Cardiac muscle cell (in vitro differentiated cells and primary cell): ENCODE measurements around the gene ELP2. TPM values are rescaled to one million over a fixed set of nuclear protein-coding genes. Genes with fewer than 3 reads are reported as not detected.

ENCODE experiments used
- DNase-seq, 2 donors: peaks; one replicate each; pipeline versions ENCODE4 v3.0.0 to v3.0.0-alpha.2; 2010 to 2017; ENCODE audit warnings: low read depth in 1 of 2, low spot score in 1 of 2
- H3K27ac ChIP-seq: fragments of 200-600 bp; sonication (generic); 2 replicates; pipeline ENCODE4 v1.5.1; 2016
- H3K27me3 ChIP-seq: fragments of 200-600 bp; sonication (generic); 2 replicates; pipeline ENCODE4 v1.6.0; 2016; ENCODE audit warnings: control low read depth
- H3K36me3 ChIP-seq: fragments of 200-600 bp; sonication (generic); 2 replicates; pipeline ENCODE4 v1.5.1; 2016; ENCODE audit warnings: control low read depth
- H3K4me1 ChIP-seq: fragments of 200-600 bp; sonication (generic); 2 replicates; pipeline ENCODE4 v1.8.1; 2017; ENCODE audit warnings: low read depth, mild to moderate bottlenecking, mixed run types
- H3K4me3 ChIP-seq: fragments of 200-600 bp; sonication (generic); 2 replicates; pipeline ENCODE4 v1.5.1; 2016; ENCODE audit warnings: mild to moderate bottlenecking
- H3K9me3 ChIP-seq: fragments of 200-600 bp; sonication (generic); 2 replicates; pipeline ENCODE4 v1.5.1; 2017; ENCODE audit warnings: low read depth, mild to moderate bottlenecking, control low read depth
- polyA plus RNA-seq: library from polyadenylated mRNA; unstranded; fragments of >200 nt; fragmentation: Nextera tagmentation; extraction: Ambion mirVana; gene quantifications from 2 replicates; pipeline ENCODE4 v1.2.1, GENCODE V29; 2016
- total RNA-seq: library from RNA; depleted of rRNA; stranded (reverse); fragments of >200 nt; gene quantifications from 2 replicates; pipeline ENCODE4 v1.2.3, GENCODE V29; 2016
- TF ChIP-seq, protein P1 (sequence below): IDR thresholded peaks from 2 replicates; pipeline ENCODE4 v1.5.1; 2012; ENCODE audit warnings: low read depth, mild to moderate bottlenecking, low read length

The ELP2 gene
- total and polyA plus RNA-seq, 2 experiments from 2014 or later, result 39.2 to 46.9 TPM

DNA sequence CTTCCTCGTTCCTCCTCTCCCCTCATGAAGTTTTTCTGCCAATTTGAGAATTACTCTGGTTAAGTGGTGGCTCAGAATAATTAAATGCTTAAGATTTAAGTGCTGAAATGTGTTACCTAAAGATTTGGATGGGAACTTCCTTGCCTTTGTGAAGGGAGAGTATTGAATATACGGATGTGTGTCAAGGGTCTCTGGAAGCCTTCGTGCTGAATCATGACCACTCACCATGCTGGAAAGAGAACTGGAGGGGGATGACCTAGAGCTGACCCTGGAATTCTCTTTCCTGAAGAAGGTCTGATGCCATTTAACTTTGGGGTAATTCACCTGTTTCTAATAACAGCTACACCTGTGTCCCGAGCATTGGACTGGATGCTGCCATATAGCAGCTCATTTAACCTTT lies 59.8 kb downstream of the ELP2 start:
- Histone ChIP-seq H3K27ac (no peak overlapping the region), H3K4me3 (no peak overlapping the region), H3K36me3 (no peaks in the 10 kb centered on the region), H3K9me3 (no peaks in the 10 kb centered on the region), H3K4me1 (no peaks in the 10 kb centered on the region), H3K27me3 (peaks cover 60% of the 10 kb centered on the region)
- TF ChIP-seq, protein P1, sequence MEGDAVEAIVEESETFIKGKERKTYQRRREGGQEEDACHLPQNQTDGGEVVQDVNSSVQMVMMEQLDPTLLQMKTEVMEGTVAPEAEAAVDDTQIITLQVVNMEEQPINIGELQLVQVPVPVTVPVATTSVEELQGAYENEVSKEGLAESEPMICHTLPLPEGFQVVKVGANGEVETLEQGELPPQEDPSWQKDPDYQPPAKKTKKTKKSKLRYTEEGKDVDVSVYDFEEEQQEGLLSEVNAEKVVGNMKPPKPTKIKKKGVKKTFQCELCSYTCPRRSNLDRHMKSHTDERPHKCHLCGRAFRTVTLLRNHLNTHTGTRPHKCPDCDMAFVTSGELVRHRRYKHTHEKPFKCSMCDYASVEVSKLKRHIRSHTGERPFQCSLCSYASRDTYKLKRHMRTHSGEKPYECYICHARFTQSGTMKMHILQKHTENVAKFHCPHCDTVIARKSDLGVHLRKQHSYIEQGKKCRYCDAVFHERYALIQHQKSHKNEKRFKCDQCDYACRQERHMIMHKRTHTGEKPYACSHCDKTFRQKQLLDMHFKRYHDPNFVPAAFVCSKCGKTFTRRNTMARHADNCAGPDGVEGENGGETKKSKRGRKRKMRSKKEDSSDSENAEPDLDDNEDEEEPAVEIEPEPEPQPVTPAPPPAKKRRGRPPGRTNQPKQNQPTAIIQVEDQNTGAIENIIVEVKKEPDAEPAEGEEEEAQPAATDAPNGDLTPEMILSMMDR, result no peak
- no peak for DNase-seq

DNA sequence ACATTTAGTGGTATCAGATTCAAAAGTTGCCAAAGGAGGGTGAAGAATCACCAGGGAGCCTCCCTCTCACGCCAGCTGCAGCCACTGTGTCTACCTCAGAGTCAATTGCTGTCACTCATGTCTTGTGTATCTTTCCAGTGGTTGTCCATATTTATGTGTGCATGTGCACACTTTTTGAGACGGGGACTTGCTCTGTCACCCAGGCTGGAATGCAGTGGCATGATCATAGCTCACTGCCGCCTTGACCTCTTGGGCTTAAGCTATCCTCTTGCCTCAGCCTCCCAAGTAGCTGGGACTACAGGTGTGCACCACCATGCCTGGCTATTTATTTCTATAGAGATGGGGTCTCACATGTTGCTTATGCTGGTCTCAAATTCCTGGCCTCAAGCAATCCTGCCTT lies 61.6 kb downstream of the ELP2 start:
- H3K27ac ChIP-seq, result no peak overlapping the region
- DNase-seq, result no peak
- H3K27me3 ChIP-seq, result peaks cover 46% of the 10 kb centered on the region
- no peaks in the 10 kb centered on the region for H3K9me3 ChIP-seq
- no peak overlapping the region for H3K4me3 ChIP-seq
- H3K36me3 ChIP-seq, result no peaks in the 10 kb centered on the region
- TF ChIP-seq, protein P1, result no peak
- H3K4me1 ChIP-seq, result no peaks in the 10 kb centered on the region

DNA sequence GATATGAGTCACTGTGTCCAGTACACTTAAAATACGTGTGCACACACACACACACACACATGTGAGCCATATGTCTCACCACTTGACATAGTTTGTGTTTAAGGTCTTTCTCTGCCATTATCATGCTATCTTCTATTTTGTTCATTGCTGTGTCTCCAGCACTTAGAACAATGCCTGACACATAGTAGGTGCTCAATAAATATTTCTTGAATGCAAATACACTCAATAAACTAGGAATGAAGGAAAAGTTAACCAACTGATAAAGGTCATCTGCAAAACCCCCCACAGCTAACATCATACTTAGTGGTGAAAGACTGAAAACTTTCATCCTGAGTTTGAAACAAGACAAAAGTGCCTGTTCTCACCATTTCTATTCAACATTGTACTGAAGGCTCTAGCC lies 62.0 kb downstream of the ELP2 start:
- DNase-seq, result no peak
- Histone ChIP-seq H3K4me3 (no peak overlapping the region), H3K27ac (no peak overlapping the region), H3K36me3 (no peaks in the 10 kb centered on the region), H3K9me3 (no peaks in the 10 kb centered on the region), H3K4me1 (no peaks in the 10 kb centered on the region), H3K27me3 (peaks cover 42% of the 10 kb centered on the region)
- TF ChIP-seq, protein P1, result no peak

DNA sequence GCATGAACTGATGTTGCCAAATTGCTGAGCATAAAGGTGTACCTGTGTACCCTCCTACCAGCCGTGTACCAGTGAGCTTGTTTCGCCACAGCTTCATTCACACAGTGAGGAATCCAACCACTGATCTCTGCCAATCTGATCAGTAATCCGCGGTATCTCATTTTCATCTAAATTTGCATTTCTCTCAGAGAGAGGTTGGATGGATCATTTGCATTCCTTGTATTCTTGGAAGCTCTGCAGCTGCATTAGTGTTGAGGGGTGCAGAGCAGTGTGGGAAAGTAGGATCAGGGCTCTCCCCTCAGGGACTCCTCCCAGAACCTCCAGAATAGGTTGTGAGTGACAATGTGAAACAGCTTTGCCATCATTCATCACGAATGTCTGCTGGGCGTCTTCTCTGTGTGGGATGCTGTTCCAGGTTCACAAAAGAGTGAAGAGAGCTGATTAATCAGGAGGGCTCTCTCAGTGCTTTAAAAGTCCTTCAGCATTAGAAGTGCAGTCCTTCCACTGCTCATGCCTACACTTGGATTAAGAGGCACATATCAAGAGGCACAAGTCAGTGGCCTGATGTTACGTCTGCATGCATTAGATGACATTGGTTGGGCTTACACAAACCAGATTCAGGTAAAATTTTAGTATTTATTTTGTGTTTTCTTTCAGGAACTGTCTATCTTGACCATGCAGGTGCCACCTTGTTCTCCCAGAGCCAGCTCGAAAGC lies 65.1 kb downstream of the ELP2 start:
- peaks cover 11% of the 10 kb centered on the region for H3K27me3 ChIP-seq
- H3K36me3 ChIP-seq, result no peaks in the 10 kb centered on the region
- TF ChIP-seq, protein P1, result no peak
- no peak overlapping the region for H3K4me3 ChIP-seq
- no peaks in the 10 kb centered on the region for H3K9me3 ChIP-seq
- H3K4me1 ChIP-seq, result no peaks in the 10 kb centered on the region
- DNase-seq, result no peak
- no peak overlapping the region for H3K27ac ChIP-seq

DNA sequence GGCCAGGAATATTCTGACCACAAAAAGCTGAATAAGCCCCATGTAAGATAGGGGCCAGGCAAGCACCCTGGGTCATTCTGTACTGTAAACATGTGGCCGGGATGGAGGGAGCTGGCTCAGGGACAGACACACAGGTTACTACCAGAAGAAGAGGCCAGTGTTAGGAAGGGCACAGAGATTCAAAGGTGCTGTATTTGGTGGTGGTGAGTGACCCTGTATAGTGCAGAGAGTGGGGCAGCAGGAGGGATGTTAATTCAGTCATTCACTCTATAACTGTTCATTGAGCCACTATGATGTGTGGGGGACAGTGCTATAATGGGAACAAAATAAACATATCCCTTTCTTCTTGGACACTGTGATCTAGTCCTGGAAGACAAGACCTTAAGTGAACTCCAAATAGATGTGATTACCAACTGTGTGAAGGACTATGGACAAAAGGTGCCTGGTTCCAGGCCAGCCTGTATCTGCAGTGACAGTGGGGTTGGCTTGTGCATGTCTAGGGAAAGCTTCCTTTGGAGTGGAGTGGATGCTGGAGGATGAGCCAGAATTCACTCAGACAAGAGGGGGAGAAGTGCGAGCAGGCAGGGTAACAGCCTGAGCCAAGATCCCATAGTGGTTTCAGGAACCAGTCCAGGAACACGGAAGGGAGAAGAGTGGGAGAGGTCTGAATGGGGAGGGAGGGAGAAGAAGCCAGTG lies 65.9 kb downstream of the ELP2 start:
- Histone ChIP-seq H3K4me1 (no peaks in the 10 kb centered on the region), H3K4me3 (no peak overlapping the region), H3K36me3 (no peaks in the 10 kb centered on the region), H3K27me3 (peaks cover 5% of the 10 kb centered on the region), H3K27ac (no peak overlapping the region), H3K9me3 (no peaks in the 10 kb centered on the region)
- TF ChIP-seq, protein P1, result no peak
- DNase-seq, result peak in 1 of 2 donors; percentile 67
